WTC11 (cell line): ENCODE measurements around the gene COG3. TPM values are rescaled to one million over a fixed set of nuclear protein-coding genes. Genes with fewer than 3 reads are reported as not detected.

Source experiments
- ATAC-seq: fragments of 200-7000 bp; cut with Tn5 transposase; 2 replicates; pipeline ENCODE4 v1.10.0; 2021; ENCODE audit warnings: mild to moderate bottlenecking, moderate library complexity
- CTCF ChIA-PET: fragments of 300-600 bp; sonication (Branson Sonifier 250); formaldehyde crosslinking; loops from one replicate; lab custom pipeline; 2021; ENCODE audit warnings: antibody characterized with exemption; lab: Charles Lee
- POLR2A ChIA-PET: fragments of 350-600 bp; sonication (Branson Sonifier 250); formaldehyde crosslinking; loops from one replicate; lab custom pipeline; 2021; ENCODE audit warnings: antibody characterized with exemption; lab: Charles Lee
- DNase-seq: peaks from one replicate; pipeline ENCODE4 v3.0.0; 2021; ENCODE audit warnings: low spot score
- H3K27ac Mint-ChIP-seq: 2 replicates; pipeline ENCODE4 v1.8.0; 2021; ENCODE audit warnings: mixed read lengths
- H3K27me3 Mint-ChIP-seq: 2 replicates; pipeline ENCODE4 v1.8.0; 2021; ENCODE audit warnings: low read depth, mild to moderate bottlenecking, moderate library complexity, mixed read lengths
- H3K36me3 Mint-ChIP-seq: 2 replicates; pipeline ENCODE4 v1.8.0; 2021; ENCODE audit warnings: mixed read lengths
- H3K4me1 Mint-ChIP-seq: 2 replicates; pipeline ENCODE4 v1.8.0; 2022; ENCODE audit warnings: mixed read lengths
- H3K4me3 Mint-ChIP-seq: 2 replicates; pipeline ENCODE4 v1.8.0; 2021; ENCODE audit warnings: mild to moderate bottlenecking, moderate library complexity, mixed read lengths
- H3K9me3 Mint-ChIP-seq: 2 replicates; pipeline ENCODE4 v1.8.0; 2021; ENCODE audit warnings: mixed read lengths
- EMX1 ChIP-seq: fragments of 250-450 bp; sonication (Bioruptor Pico); IDR thresholded peaks from 2 replicates; pipeline ENCODE4 v1.8.0; 2021; ENCODE audit warnings: mild to moderate bottlenecking
- FOXK1 ChIP-seq: sonication (generic); formaldehyde crosslinking; IDR thresholded peaks from 2 replicates; pipeline ENCODE4 v1.8.0; 2022; ENCODE audit warnings: mild to moderate bottlenecking, moderate library complexity, missing genetic modification reagents
- GTF2I ChIP-seq: fragments of 250-450 bp; sonication (Bioruptor Pico); conservative IDR thresholded peaks from 2 replicates; pipeline ENCODE4 v1.4.0; 2021; ENCODE audit warnings: mild to moderate bottlenecking
- HMGA2 ChIP-seq: fragments of 250-450 bp; sonication (Bioruptor Pico); IDR thresholded peaks from 2 replicates; pipeline ENCODE4 v1.4.0; 2021; ENCODE audit warnings: mild to moderate bottlenecking, moderate library complexity
- NFE2L1 ChIP-seq: sonication (generic); formaldehyde crosslinking; IDR thresholded peaks from 2 replicates; pipeline ENCODE4 v1.8.1; 2023; ENCODE audit warnings: missing genetic modification reagents
- OVOL2 ChIP-seq: fragments of 250-450 bp; sonication (Bioruptor Pico); IDR thresholded peaks from 2 replicates; pipeline ENCODE4 v1.9.0; 2021; ENCODE audit warnings: mild to moderate bottlenecking, borderline replicate concordance
- SMAD3 ChIP-seq: sonication (generic); formaldehyde crosslinking; IDR thresholded peaks from 2 replicates; pipeline ENCODE4 v1.8.0; 2022; ENCODE audit warnings: missing genetic modification reagents, mild to moderate bottlenecking, borderline replicate concordance
- SOX15 ChIP-seq: fragments of 250-450 bp; sonication (Bioruptor Pico); IDR thresholded peaks from 2 replicates; pipeline ENCODE4 v1.9.0; 2021; ENCODE audit warnings: mild to moderate bottlenecking
- TCF7 ChIP-seq: sonication (generic); formaldehyde crosslinking; IDR thresholded peaks from 2 replicates; pipeline ENCODE4 v1.8.0; 2022; ENCODE audit warnings: mild to moderate bottlenecking, low read depth, missing genetic modification reagents, moderate library complexity
- TEAD1 ChIP-seq: sonication (generic); formaldehyde crosslinking; IDR thresholded peaks from 2 replicates; pipeline ENCODE4 v1.8.0; 2022; ENCODE audit warnings: mild to moderate bottlenecking, missing genetic modification reagents
- TP53 ChIP-seq: sonication (generic); formaldehyde crosslinking; IDR thresholded peaks from 2 replicates; pipeline ENCODE4 v1.8.1; 2023; ENCODE audit warnings: mild to moderate bottlenecking, missing genetic modification reagents
- ZNF138 ChIP-seq: sonication (generic); formaldehyde crosslinking; conservative IDR thresholded peaks from 2 replicates; pipeline ENCODE4 v1.8.1; 2022; ENCODE audit warnings: mild to moderate bottlenecking, moderate library complexity, missing genetic modification reagents
- ZNF232 ChIP-seq: sonication (generic); formaldehyde crosslinking; IDR thresholded peaks from 2 replicates; pipeline ENCODE4 v1.8.0; 2022; ENCODE audit warnings: mild to moderate bottlenecking, missing genetic modification reagents
- total RNA-seq: library from RNA; stranded (reverse); gene quantifications from 3 replicates; pipeline ENCODE4 v1.2.3, GENCODE V29; 2021
- TF ChIP-seq, protein P1 (sequence below): fragments of 250-450 bp; sonication (Bioruptor Pico); IDR thresholded peaks from 2 replicates; pipeline ENCODE4 v1.9.0; 2021; ENCODE audit warnings: mild to moderate bottlenecking
- TF ChIP-seq, protein P2 (sequence below): sonication (generic); formaldehyde crosslinking; IDR thresholded peaks from 2 replicates; pipeline ENCODE4 v1.8.0; 2022; ENCODE audit warnings: mild to moderate bottlenecking, missing genetic modification reagents
- TF ChIP-seq, protein P3 (sequence below): sonication (generic); formaldehyde crosslinking; IDR thresholded peaks from 2 replicates; pipeline ENCODE4 v1.8.1; 2022; ENCODE audit warnings: mild to moderate bottlenecking, missing genetic modification reagents, moderate library complexity, borderline replicate concordance
- TF ChIP-seq, protein P4 (sequence below): sonication (generic); formaldehyde crosslinking; IDR thresholded peaks from 2 replicates; pipeline ENCODE4 v1.8.0; 2022; ENCODE audit warnings: mild to moderate bottlenecking, missing genetic modification reagents
- TF ChIP-seq, protein P5 (sequence below): fragments of 200-600 bp; IDR thresholded peaks from 2 replicates; pipeline ENCODE4 v1.8.0; 2022; ENCODE audit warnings: antibody characterized with exemption
- TF ChIP-seq, protein P6 (sequence below): fragments of 250-450 bp; sonication (Bioruptor Pico); IDR thresholded peaks from 2 replicates; pipeline ENCODE4 v2.1.2; 2022; ENCODE audit warnings: mild to moderate bottlenecking, moderate library complexity
- TF ChIP-seq, protein P7 (sequence below): sonication (generic); formaldehyde crosslinking; IDR thresholded peaks from 2 replicates; pipeline ENCODE4 v1.8.1; 2022; ENCODE audit warnings: missing genetic modification reagents, borderline replicate concordance
- TF ChIP-seq, protein P8 (sequence below): sonication (generic); formaldehyde crosslinking; conservative IDR thresholded peaks from 2 replicates; pipeline ENCODE4 v1.8.1; 2022; ENCODE audit warnings: mild to moderate bottlenecking, missing genetic modification reagents
- TF ChIP-seq, protein P9 (sequence below): sonication (generic); formaldehyde crosslinking; IDR thresholded peaks from 2 replicates; pipeline ENCODE4 v1.8.1; 2023; ENCODE audit warnings: mild to moderate bottlenecking, missing genetic modification reagents, moderate library complexity

The COG3 gene
- total RNA-seq, 1 experiment from 2014 or later = 21.6 TPM

DNA sequence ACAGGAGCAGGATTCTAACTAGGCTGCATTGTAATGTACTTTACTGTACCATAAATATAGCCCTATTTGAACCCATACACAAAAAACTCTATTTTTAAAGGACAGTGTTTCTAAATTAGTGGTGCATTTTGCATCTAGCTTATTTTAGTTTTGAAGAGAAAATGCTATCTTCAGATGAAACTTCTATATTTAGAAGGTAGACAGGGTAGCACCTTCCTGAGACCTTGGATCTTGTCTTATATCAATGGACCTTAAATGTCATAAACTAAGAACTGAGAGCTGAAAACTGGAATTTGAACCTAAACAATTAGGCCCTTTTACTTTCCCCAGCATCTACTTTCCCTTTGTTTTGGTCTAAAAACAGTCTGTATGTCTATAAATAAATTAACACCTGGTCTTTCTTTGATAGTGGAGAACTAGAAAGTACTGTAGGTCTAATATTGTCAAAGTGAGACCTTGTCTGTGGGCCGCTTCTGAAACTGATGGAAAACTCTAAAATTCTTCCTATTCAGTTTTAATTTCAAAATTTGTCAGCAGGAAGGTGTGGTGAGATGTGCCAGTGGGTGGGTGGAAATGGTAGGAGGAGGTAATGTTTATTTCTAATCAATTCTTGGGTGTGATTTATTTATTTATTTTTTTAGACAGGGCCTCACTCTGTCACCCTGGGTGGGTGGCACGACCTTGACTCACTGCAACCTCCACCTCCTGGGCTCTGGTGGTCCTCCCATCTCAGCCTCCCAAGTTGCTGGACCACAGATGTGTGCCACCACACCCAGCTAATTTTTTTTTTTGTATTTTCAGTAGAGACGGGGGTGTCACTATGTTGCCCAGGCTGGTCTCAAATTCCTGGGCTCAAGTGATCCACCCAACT, 10.1 kb downstream of the COG3 start:
- POLR2A ChIA-PET = interaction anchor here (0.7 kb wide), 1 partner anchor 409 kb away, joined by 3 read pairs; no protein-coding TSS in a partner anchor
- ATAC-seq (no peak), DNase-seq (no peak)
- Mint-ChIP-seq H3K9me3 (peaks cover 7% of the 10 kb centered on the region; the same call in 1 of the 2 replicates), H3K27ac (no peak overlapping the region), H3K36me3 (peaks cover 7% of the 10 kb centered on the region; the same call in 1 of the 2 replicates), H3K4me3 (no peak overlapping the region)
- CTCF ChIA-PET = interaction anchor here (0.7 to 2.6 kb wide), 2 partner anchors 89 to 103 kb away, joined by 3 to 21 read pairs; no protein-coding TSS in a partner anchor
- no peak for TF ChIP-seq HMGA2 (CRISPR knock-in tag)
- no peak for TF ChIP-seq FOXK1 (CRISPR knock-in tag)
- TF ChIP-seq ZNF232 (CRISPR knock-in tag) = no peak
- TF ChIP-seq GTF2I (CRISPR knock-in tag) = no peak
- TF ChIP-seq NFE2L1 (CRISPR knock-in tag) = no peak
- TF ChIP-seq, protein P1, sequence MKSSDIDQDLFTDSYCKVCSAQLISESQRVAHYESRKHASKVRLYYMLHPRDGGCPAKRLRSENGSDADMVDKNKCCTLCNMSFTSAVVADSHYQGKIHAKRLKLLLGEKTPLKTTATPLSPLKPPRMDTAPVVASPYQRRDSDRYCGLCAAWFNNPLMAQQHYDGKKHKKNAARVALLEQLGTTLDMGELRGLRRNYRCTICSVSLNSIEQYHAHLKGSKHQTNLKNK = no peak
- TF ChIP-seq, protein P2, sequence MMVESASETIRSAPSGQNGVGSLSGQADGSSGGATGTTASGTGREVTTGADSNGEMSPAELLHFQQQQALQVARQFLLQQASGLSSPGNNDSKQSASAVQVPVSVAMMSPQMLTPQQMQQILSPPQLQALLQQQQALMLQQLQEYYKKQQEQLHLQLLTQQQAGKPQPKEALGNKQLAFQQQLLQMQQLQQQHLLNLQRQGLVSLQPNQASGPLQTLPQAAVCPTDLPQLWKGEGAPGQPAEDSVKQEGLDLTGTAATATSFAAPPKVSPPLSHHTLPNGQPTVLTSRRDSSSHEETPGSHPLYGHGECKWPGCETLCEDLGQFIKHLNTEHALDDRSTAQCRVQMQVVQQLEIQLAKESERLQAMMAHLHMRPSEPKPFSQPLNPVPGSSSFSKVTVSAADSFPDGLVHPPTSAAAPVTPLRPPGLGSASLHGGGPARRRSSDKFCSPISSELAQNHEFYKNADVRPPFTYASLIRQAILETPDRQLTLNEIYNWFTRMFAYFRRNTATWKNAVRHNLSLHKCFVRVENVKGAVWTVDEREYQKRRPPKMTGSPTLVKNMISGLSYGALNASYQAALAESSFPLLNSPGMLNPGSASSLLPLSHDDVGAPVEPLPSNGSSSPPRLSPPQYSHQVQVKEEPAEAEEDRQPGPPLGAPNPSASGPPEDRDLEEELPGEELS (CRISPR knock-in tag) = no peak
- TF ChIP-seq, protein P3, sequence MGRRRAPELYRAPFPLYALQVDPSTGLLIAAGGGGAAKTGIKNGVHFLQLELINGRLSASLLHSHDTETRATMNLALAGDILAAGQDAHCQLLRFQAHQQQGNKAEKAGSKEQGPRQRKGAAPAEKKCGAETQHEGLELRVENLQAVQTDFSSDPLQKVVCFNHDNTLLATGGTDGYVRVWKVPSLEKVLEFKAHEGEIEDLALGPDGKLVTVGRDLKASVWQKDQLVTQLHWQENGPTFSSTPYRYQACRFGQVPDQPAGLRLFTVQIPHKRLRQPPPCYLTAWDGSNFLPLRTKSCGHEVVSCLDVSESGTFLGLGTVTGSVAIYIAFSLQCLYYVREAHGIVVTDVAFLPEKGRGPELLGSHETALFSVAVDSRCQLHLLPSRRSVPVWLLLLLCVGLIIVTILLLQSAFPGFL = no peak
- TF ChIP-seq, protein P4, sequence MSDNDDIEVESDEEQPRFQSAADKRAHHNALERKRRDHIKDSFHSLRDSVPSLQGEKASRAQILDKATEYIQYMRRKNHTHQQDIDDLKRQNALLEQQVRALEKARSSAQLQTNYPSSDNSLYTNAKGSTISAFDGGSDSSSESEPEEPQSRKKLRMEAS = no peak
- TF ChIP-seq, protein P5, sequence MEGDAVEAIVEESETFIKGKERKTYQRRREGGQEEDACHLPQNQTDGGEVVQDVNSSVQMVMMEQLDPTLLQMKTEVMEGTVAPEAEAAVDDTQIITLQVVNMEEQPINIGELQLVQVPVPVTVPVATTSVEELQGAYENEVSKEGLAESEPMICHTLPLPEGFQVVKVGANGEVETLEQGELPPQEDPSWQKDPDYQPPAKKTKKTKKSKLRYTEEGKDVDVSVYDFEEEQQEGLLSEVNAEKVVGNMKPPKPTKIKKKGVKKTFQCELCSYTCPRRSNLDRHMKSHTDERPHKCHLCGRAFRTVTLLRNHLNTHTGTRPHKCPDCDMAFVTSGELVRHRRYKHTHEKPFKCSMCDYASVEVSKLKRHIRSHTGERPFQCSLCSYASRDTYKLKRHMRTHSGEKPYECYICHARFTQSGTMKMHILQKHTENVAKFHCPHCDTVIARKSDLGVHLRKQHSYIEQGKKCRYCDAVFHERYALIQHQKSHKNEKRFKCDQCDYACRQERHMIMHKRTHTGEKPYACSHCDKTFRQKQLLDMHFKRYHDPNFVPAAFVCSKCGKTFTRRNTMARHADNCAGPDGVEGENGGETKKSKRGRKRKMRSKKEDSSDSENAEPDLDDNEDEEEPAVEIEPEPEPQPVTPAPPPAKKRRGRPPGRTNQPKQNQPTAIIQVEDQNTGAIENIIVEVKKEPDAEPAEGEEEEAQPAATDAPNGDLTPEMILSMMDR = no peak
- TF ChIP-seq TCF7 (CRISPR knock-in tag) = no peak
- TF ChIP-seq, protein P6, sequence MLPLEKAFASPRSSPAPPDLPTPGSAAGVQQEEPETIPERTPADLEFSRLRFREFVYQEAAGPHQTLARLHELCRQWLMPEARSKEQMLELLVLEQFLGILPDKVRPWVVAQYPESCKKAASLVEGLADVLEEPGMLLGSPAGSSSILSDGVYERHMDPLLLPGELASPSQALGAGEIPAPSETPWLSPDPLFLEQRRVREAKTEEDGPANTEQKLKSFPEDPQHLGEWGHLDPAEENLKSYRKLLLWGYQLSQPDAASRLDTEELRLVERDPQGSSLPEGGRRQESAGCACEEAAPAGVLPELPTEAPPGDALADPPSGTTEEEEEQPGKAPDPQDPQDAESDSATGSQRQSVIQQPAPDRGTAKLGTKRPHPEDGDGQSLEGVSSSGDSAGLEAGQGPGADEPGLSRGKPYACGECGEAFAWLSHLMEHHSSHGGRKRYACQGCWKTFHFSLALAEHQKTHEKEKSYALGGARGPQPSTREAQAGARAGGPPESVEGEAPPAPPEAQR = no peak
- TF ChIP-seq, protein P7, sequence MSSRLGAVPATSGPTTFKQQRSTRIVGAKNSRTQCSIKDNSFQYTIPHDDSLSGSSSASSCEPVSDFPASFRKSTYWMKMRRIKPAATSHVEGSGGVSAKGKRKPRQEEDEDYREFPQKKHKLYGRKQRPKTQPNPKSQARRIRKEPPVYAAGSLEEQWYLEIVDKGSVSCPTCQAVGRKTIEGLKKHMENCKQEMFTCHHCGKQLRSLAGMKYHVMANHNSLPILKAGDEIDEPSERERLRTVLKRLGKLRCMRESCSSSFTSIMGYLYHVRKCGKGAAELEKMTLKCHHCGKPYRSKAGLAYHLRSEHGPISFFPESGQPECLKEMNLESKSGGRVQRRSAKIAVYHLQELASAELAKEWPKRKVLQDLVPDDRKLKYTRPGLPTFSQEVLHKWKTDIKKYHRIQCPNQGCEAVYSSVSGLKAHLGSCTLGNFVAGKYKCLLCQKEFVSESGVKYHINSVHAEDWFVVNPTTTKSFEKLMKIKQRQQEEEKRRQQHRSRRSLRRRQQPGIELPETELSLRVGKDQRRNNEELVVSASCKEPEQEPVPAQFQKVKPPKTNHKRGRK = no peak
- TF ChIP-seq, all 79 proteins: peak for 0
- no peaks in the 10 kb centered on the region for H3K27me3 Mint-ChIP-seq
- H3K4me1 Mint-ChIP-seq = no peaks in the 10 kb centered on the region

DNA sequence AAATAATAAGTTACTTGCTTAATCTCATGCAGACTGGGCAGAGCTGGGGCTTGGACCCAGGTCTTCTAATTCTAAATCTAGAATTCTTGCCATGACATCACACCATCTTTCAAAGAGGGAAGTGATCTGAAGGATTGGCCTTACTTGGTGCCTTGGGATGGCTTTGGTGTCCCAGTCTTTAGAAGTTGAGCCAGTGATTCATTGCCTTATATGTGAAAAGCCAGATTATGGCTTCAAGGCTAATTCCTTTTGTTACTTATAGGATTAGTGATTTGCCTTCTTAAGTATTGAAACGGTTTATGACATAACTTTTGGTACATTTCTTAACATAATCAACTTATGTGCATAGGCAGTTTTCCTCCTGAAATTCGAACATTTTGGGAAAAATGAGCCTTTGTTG, 14.9 kb downstream of the COG3 start:
- no peaks in the 10 kb centered on the region for H3K4me1 Mint-ChIP-seq
- H3K4me3 Mint-ChIP-seq = no peak overlapping the region
- peaks cover 34% of the 10 kb centered on the region for H3K36me3 Mint-ChIP-seq
- CTCF ChIA-PET = no interaction called here
- no peak overlapping the region for H3K27ac Mint-ChIP-seq
- H3K27me3 Mint-ChIP-seq = no peaks in the 10 kb centered on the region
- POLR2A ChIA-PET = no interaction called here
- DNase-seq = no peak
- ATAC-seq = no peak
- H3K9me3 Mint-ChIP-seq = peaks cover 10% of the 10 kb centered on the region
- TF ChIP-seq OVOL2 (CRISPR knock-in tag) = no peak
- TF ChIP-seq, protein P8, sequence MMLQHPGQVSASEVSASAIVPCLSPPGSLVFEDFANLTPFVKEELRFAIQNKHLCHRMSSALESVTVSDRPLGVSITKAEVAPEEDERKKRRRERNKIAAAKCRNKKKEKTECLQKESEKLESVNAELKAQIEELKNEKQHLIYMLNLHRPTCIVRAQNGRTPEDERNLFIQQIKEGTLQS = no peak
- no peak for TF ChIP-seq HMGA2 (CRISPR knock-in tag)
- TF ChIP-seq EMX1 = no peak
- TF ChIP-seq ZNF138 (CRISPR knock-in tag) = no peak
- no peak for TF ChIP-seq SOX15 (CRISPR knock-in tag)
- no peak for TF ChIP-seq TP53 (CRISPR knock-in tag)
- TF ChIP-seq SMAD3 (CRISPR knock-in tag) = no peak
- no peak for TF ChIP-seq TEAD1 (CRISPR knock-in tag)
- TF ChIP-seq, protein P9, sequence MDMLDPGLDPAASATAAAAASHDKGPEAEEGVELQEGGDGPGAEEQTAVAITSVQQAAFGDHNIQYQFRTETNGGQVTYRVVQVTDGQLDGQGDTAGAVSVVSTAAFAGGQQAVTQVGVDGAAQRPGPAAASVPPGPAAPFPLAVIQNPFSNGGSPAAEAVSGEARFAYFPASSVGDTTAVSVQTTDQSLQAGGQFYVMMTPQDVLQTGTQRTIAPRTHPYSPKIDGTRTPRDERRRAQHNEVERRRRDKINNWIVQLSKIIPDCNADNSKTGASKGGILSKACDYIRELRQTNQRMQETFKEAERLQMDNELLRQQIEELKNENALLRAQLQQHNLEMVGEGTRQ (CRISPR knock-in tag) = no peak
